GM12878 (cell line): Measurements from ENCODE around the gene LATS2. TPM values are rescaled to one million over a fixed set of nuclear protein-coding genes. Genes with fewer than 3 reads are reported as not detected.

Source experiments
- ATAC-seq: fragments of 200-7000 bp; cut with Tn5 transposase; 3 replicates; pipeline ENCODE4 v1.9.1; 2020; ENCODE audit warnings: mild to moderate bottlenecking, moderate library complexity
- BruUV-seq: library from RNA; stranded (reverse); fragments of 400-500 nt; replicated peaks from 2 replicates; lab custom pipeline; 2021; lab: Mats Ljungman, UMichigan
- CTCF ChIA-PET: fragments of 300-600 bp; sonication (Branson Sonifier 250); formaldehyde crosslinking; extraction: SDS; loops from one replicate; lab custom pipeline; 2021; ENCODE audit warnings: inconsistent platforms; lab: Yijun Ruan, JAX
- POLR2A ChIA-PET: fragments of 350-600 bp; formaldehyde crosslinking; extraction: SDS; loops from one replicate; lab custom pipeline; 2021; ENCODE audit warnings: inconsistent platforms; lab: Charles Lee
- RAD21 ChIA-PET: fragments of 300-600 bp; sonication (Branson Sonifier 250); formaldehyde crosslinking; loops from one replicate; lab custom pipeline; 2023; ENCODE audit warnings: antibody characterized with exemption; ENCODE audit not compliant: unreplicated experiment; lab: Charles Lee
- SMC1A ChIA-PET: fragments of 300-600 bp; sonication (Branson Sonifier 250); formaldehyde crosslinking; loops from one replicate; lab custom pipeline; 2023; ENCODE audit not compliant: unreplicated experiment, uncharacterized antibody; lab: Charles Lee
- DNase-seq: peaks from one replicate; pipeline ENCODE4 v3.0.0-alpha.2; 2011; ENCODE audit warnings: low read depth, low spot score
- FAIRE-seq: peaks from 3 replicates; lab custom pipeline; 2011; peaks lifted over from hg19 to GRCh38; lab: Jason Lieb, UNC
- H2AFZ ChIP-seq: 2 replicates; pipeline ENCODE4 v1.6.0; 2011; ENCODE audit warnings: low read depth, low read length, control low read depth; ENCODE audit not compliant: control insufficient read depth
- H3K27ac ChIP-seq: 2 replicates; pipeline ENCODE4 v1.5.1; 2011; ENCODE audit warnings: control low read depth; ENCODE audit not compliant: control insufficient read depth, insufficient read depth
- H3K27me3 ChIP-seq, 2 experiments: replicated peaks in 1 of 2; 2 replicates each; pipeline versions ENCODE4 v1.6.0 to v1.6.1; 2011; ENCODE audit warnings: low read length in 1 of 2; ENCODE audit not compliant: control insufficient read depth in 2 of 2, insufficient read depth in 2 of 2
- H3K36me3 ChIP-seq, 2 experiments: 2 replicates each; pipeline ENCODE4 v1.5.1; 2011; ENCODE audit warnings: low read length in 1 of 2; ENCODE audit not compliant: control insufficient read depth in 2 of 2, insufficient read depth in 2 of 2
- H3K4me1 ChIP-seq: 2 replicates; pipeline ENCODE4 v1.6.1; 2011; ENCODE audit warnings: mild to moderate bottlenecking, low read length, moderate library complexity, mixed read lengths; ENCODE audit not compliant: control insufficient read depth, insufficient read depth
- H3K4me2 ChIP-seq: 2 replicates; pipeline ENCODE4 v1.6.0; 2011; ENCODE audit warnings: control low read depth; ENCODE audit not compliant: control insufficient read depth, insufficient read depth
- H3K4me3 ChIP-seq: fragments of 200-600 bp; sonication (generic); 2 replicates; pipeline ENCODE4 v1.5.1; 2016
- H3K79me2 ChIP-seq: 2 replicates; pipeline ENCODE4 v1.6.0; 2011; ENCODE audit warnings: low read length; ENCODE audit not compliant: control insufficient read depth, insufficient read depth
- H3K9ac ChIP-seq: 2 replicates; pipeline ENCODE4 v1.8.0; 2011; ENCODE audit warnings: low read length, control low read depth, mixed read lengths; ENCODE audit not compliant: control insufficient read depth, insufficient read depth
- H3K9me3 ChIP-seq: replicated peaks from 3 replicates; pipeline ENCODE4 v1.5.1; 2011; ENCODE audit warnings: mild to moderate bottlenecking, low read length; ENCODE audit not compliant: control insufficient read depth, insufficient read depth
- H4K20me1 ChIP-seq: 2 replicates; pipeline ENCODE4 v1.6.0; 2011; ENCODE audit not compliant: control insufficient read depth, insufficient read depth
- CHD2 ChIP-seq: IDR thresholded peaks from 2 replicates; pipeline ENCODE4 v1.6.1; 2011; ENCODE audit warnings: low read depth, low read length, improper control_type of control experiment, borderline replicate concordance
- ETV6 ChIP-seq, 2 experiments: fragments of 450-650 bp in 1 of 2; IDR thresholded peaks in 1 of 2; conservative IDR thresholded peaks in 1 of 2; 2 replicates each; pipeline ENCODE4 v1.6.1; 2014; ENCODE audit warnings: antibody characterized with exemption in 1 of 2, borderline replicate concordance in 1 of 2, low read depth in 1 of 2, mild to moderate bottlenecking in 1 of 2, moderate library complexity in 1 of 2
- RUNX3 ChIP-seq: IDR thresholded peaks from 2 replicates; pipeline ENCODE4 v1.6.1; 2012; ENCODE audit warnings: low read length, inconsistent platforms
- WRNIP1 ChIP-seq: IDR thresholded peaks from 2 replicates; pipeline ENCODE4 v1.6.1; 2011; ENCODE audit warnings: low read depth, low read length, improper control_type of control experiment, borderline replicate concordance
- YY1 ChIP-seq: IDR thresholded peaks from 2 replicates; pipeline ENCODE4 v1.6.1; 2011; ENCODE audit warnings: low read depth, mild to moderate bottlenecking, low read length
- WGBS: methylation state at CpG from one replicate; pipeline ENCODE4 v1.1.6; 2016; ENCODE audit warnings: low lambda C conversion rate; ENCODE audit not compliant: insufficient replicate concordance, insufficient coverage; ENCODE audit errors: missing lambda C conversion rate; 5-methylcytosine and 5-hydroxymethylcytosine counted together
- in situ Hi-C: fragments of 300-500 bp; cut with MboI; formaldehyde crosslinking; loops from 9 replicates; pipeline ENCODE4 v1.14.3; 2018; ENCODE audit warnings: mixed read lengths
- intact Hi-C: fragments of 100-400 bp; cut with micrococcal nuclease; formaldehyde crosslinking; loops from one replicate; pipeline ENCODE4 v1.14.2; 2022; ENCODE audit not compliant: unreplicated experiment
- polyA plus RNA-seq, 11 experiments: library from polyadenylated mRNA; depleted of rRNA in 4 of 11; unstranded in 6 of 11; stranded (reverse) in 5 of 11; fragments of >200 nt; fragmentation: Nextera tagmentation in 4 of 11; fragmentation: Illumina TruSeq in 1 of 11; extraction: Ambion mirVana in 4 of 11; extraction: Trizol in 1 of 11; gene quantifications; 1 replicate in 1 of 11; 2 replicates in 10 of 11; pipeline versions ENCODE4 v1.2.1 to v1.2.3, GENCODE V29; 2011 to 2016; ENCODE audit warnings: inconsistent platforms in 2 of 11, missing spikeins in 2 of 11, low read depth in 1 of 11
- total RNA-seq, 4 experiments: library from RNA; depleted of rRNA in 3 of 4; stranded (reverse); fragments of >200 nt in 3 of 4; fragmentation: Illumina TruSeq in 1 of 4; extraction: Trizol in 1 of 4; gene quantifications; 2 replicates each; pipeline versions ENCODE4 v1.2.1 to v1.2.3, GENCODE V29; 2013 to 2021
- TF ChIP-seq, protein P1 (sequence below): IDR thresholded peaks from 2 replicates; pipeline ENCODE4 v1.6.1; 2012; ENCODE audit warnings: low read depth, low read length, improper control_type of control experiment
- TF ChIP-seq, protein P2 (sequence below): fragments of 450-650 bp; conservative IDR thresholded peaks from 2 replicates; pipeline ENCODE4 v1.6.1; 2017; ENCODE audit warnings: mild to moderate bottlenecking, moderate library complexity

The LATS2 gene
- total and polyA plus RNA-seq, 10 of the 15 experiments (the other 5 are each of a cell fraction or from before 2014, with no cell fraction given) = 0.90 to 7.8 (median 2.0) TPM

DNA sequence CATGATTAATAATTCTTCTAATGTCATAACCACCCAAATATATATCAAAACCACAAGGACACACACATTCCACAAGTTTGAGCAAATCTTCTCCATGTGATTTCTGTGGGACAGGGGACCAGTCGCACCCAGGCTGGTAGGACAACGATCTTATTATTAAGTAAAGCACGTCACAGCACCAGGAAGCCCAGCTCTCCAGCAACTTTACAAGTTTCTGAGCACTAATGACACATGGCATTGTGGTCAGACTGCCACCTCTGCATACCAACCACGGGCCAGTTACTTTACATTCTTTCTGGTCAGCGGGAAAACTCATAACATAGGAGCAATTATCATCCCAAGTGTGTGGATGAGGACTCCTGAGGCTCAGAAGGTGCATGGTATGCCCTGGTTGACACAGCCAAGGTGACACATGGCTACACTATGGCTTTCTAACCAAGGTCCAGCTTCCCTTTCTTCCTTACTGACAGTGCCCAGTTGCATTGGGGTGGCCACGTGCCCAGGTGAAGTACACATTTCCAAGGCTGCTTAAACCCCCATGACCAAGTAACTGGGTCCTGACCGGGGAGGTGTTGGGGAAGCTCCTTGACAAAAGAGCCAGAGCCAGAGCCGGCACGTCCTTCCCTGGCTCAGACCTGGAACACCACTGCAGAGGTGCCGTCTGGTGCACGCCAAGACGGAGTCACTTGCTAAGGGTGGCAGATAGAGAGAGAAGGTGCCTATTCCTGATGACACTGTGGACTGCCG, 27.4 kb downstream of the LATS2 start:
- no peak for DNase-seq
- Histone ChIP-seq H3K79me2 (no peaks in the 10 kb centered on the region), H3K9ac (no peak overlapping the region), H3K27me3 (no peaks in the 10 kb centered on the region), H3K4me1 (peaks cover 7% of the 10 kb centered on the region), H3K4me3 (no peak overlapping the region), H3K4me2 (0 out of 2 replicates have a peak overlapping the region, but pooled peaks have one; percentile 7), H3K36me3 (no peaks in the 10 kb centered on the region), H3K27ac (no peak overlapping the region), H4K20me1 (no peaks in the 10 kb centered on the region), H3K9me3 (no peaks in the 10 kb centered on the region; the same call in 1 of the 3 replicates), H2AFZ (peak overlapping the region; percentile 1)
- 90% methylated on average over 13 of the region's 13 CpGs for WGBS
- ATAC-seq = peak; percentile 17; the same call in 2 of the 3 replicates
- TF ChIP-seq WRNIP1 (no peak), CHD2 (no peak), ETV6 (conservative IDR thresholded peaks at IDR 0.05 in 1 of 2, IDR thresholded peaks at IDR 0.05 in 1 of 2; ENCODE audit: borderline replicate concordance in 1 of 2, low read depth in 1 of 2) (no peak), YY1 (no peak), RUNX3 (0 out of 2 replicates have a peak, but pooled peaks have one; percentile 10)
- TF ChIP-seq, protein P1, sequence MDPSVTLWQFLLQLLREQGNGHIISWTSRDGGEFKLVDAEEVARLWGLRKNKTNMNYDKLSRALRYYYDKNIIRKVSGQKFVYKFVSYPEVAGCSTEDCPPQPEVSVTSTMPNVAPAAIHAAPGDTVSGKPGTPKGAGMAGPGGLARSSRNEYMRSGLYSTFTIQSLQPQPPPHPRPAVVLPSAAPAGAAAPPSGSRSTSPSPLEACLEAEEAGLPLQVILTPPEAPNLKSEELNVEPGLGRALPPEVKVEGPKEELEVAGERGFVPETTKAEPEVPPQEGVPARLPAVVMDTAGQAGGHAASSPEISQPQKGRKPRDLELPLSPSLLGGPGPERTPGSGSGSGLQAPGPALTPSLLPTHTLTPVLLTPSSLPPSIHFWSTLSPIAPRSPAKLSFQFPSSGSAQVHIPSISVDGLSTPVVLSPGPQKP = no peak
- TF ChIP-seq, protein P2, sequence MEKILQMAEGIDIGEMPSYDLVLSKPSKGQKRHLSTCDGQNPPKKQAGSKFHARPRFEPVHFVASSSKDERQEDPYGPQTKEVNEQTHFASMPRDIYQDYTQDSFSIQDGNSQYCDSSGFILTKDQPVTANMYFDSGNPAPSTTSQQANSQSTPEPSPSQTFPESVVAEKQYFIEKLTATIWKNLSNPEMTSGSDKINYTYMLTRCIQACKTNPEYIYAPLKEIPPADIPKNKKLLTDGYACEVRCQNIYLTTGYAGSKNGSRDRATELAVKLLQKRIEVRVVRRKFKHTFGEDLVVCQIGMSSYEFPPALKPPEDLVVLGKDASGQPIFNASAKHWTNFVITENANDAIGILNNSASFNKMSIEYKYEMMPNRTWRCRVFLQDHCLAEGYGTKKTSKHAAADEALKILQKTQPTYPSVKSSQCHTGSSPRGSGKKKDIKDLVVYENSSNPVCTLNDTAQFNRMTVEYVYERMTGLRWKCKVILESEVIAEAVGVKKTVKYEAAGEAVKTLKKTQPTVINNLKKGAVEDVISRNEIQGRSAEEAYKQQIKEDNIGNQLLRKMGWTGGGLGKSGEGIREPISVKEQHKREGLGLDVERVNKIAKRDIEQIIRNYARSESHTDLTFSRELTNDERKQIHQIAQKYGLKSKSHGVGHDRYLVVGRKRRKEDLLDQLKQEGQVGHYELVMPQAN = no peak
- CTCF ChIA-PET = interaction anchor here (0.6 to 1.0 kb wide), 3 partner anchors 23 to 50 kb away, joined by 3 to 4 read pairs (median 3); no protein-coding TSS in a partner anchor
- POLR2A ChIA-PET = no interaction called here
- no peak for FAIRE-seq
- SMC1A ChIA-PET = interaction anchor here (1.2 to 1.3 kb wide), 2 partner anchors 23 to 92 kb away, joined by 3 read pairs; no protein-coding TSS in a partner anchor
- BruUV-seq = no TSS peak
- intact Hi-C loops = no loop called here
- in situ Hi-C loops = no loop called here
- RAD21 ChIA-PET = interaction anchor here (1.5 kb wide), 2 partner anchors 24 to 91 kb away, joined by 3 to 7 read pairs; no protein-coding TSS in a partner anchor
